Body of pancreas (tissue), 4 donors: ENCODE measurements around the gene CAB39L. TPM values are rescaled to one million over a fixed set of nuclear protein-coding genes. Genes with fewer than 3 reads are reported as not detected.

ENCODE experiments used
- ATAC-seq: fragments of 150-250 bp; one replicate; pipeline ENCODE4 v1.9.1; 2016
- DNase-seq, 4 donors: peaks; one replicate each; pipeline ENCODE4 v3.0.0-alpha.2; 2019
- H3K27ac ChIP-seq, 4 donors: fragments of 200-600 bp; sonication (generic); 1 replicate in 3 of 4; 2 replicates in 1 of 4; pipeline versions ENCODE4 v1.5.1 to v1.6.1; 2016 to 2019; ENCODE audit warnings: mild to moderate bottlenecking in 1 of 4, mixed read lengths in 1 of 4, moderate library complexity in 1 of 4
- H3K27me3 ChIP-seq, 2 donors: fragments of 200-600 bp; sonication (generic); one replicate each; pipeline ENCODE4 v1.6.0; 2016; ENCODE audit warnings: mild to moderate bottlenecking in 1 of 2
- H3K36me3 ChIP-seq, 2 donors: fragments of 200-600 bp; sonication (generic); replicated peaks in 1 of 2; 2 replicates each; pipeline ENCODE4 v1.5.1; 2016; ENCODE audit warnings: low read depth in 2 of 2; ENCODE audit not compliant: insufficient read depth in 1 of 2
- H3K4me1 ChIP-seq: fragments of 200-600 bp; sonication (generic); one replicate; pipeline ENCODE4 v1.6.0; 2016
- H3K4me3 ChIP-seq, 2 donors: fragments of 200-600 bp; sonication (generic); 1 replicate in 1 of 2; 2 replicates in 1 of 2; pipeline ENCODE4 v1.5.1; 2016 to 2019
- H3K9me3 ChIP-seq, 3 donors: fragments of 200-600 bp; sonication (generic); 1 replicate in 2 of 3; 2 replicates in 1 of 3; pipeline ENCODE4 v1.5.1; 2016
- CTCF ChIP-seq, 7 experiments: fragments of 450-650 bp in 4 of 7; fragments of 200-600 bp in 3 of 7; sonication (generic) in 3 of 7; IDR thresholded peaks; one replicate each; pipeline ENCODE4 v1.5.1; 2016 to 2019; ENCODE audit warnings: antibody characterized with exemption in 7 of 7
- POLR2A ChIP-seq, 3 donors: fragments of 450-650 bp; IDR thresholded peaks; one replicate each; pipeline ENCODE4 v1.6.1; 2016; ENCODE audit warnings: antibody characterized with exemption in 3 of 3, mild to moderate bottlenecking in 2 of 3
- WGBS, 2 donors: methylation state at CpG; one replicate each; pipeline ENCODE4 v1.1.5; 2017; 5-methylcytosine and 5-hydroxymethylcytosine counted together
- intact Hi-C: fragments of 100-400 bp; cut with DNase I; formaldehyde crosslinking; loops from one replicate; pipeline ENCODE4 v1.15.1; 2023
- total RNA-seq, 2 donors: library from RNA; depleted of rRNA; stranded (reverse); fragments of >200 nt; gene quantifications; one replicate each; pipeline ENCODE4 v1.1.0, GENCODE V29; 2016

CAB39L gene
- total RNA-seq, 2 donors from 2014 or later = 6.9 to 13.0 TPM

GRCh38 chr13:49429121-49429520, 14.7 kb downstream of the CAB39L start:
- DNase-seq (no peak), ATAC-seq (no peak)
- Histone ChIP-seq H3K4me3 (no peak overlapping the region), H3K9me3 (no peaks in the 10 kb centered on the region), H3K27ac (no peak overlapping the region), H3K36me3 (no peaks in the 10 kb centered on the region), H3K27me3 (no peaks in the 10 kb centered on the region), H3K4me1 (no peaks in the 10 kb centered on the region)
- TF ChIP-seq POLR2A (IDR thresholded peaks at IDR 0.05) = no peak
- no peak for TF ChIP-seq CTCF (IDR thresholded peaks at IDR 0.05)
- WGBS, 2 donors = 100% methylated on average over 1 of the region's 1 CpG
- intact Hi-C loops = no loop called here

- Histone ChIP-seq H3K9me3 (no peaks in the 10 kb centered on the region), H3K27ac (no peak overlapping the region), H3K4me1 (no peaks in the 10 kb centered on the region), H3K4me3 (no peak overlapping the region), H3K27me3 (no peaks in the 10 kb centered on the region), H3K36me3 (no peaks in the 10 kb centered on the region)
- no peak for TF ChIP-seq CTCF (IDR thresholded peaks at IDR 0.05)
- no peak for TF ChIP-seq POLR2A (IDR thresholded peaks at IDR 0.05)
- DNase-seq = no peak
- intact Hi-C loops = no loop called here
- ATAC-seq = no peak
- WGBS, 2 donors = 93 to 95% methylated on average over 2 of the region's 2 CpGs
Measured at GRCh38 chr13:49428041-49428763, 15.7 kb downstream of the CAB39L start.

- TF ChIP-seq POLR2A (IDR thresholded peaks at IDR 0.05) = no peak
- no peak for TF ChIP-seq CTCF (IDR thresholded peaks at IDR 0.05)
- H3K36me3 ChIP-seq = no peaks in the 10 kb centered on the region
- no peak overlapping the region for H3K4me3 ChIP-seq
- H3K27me3 ChIP-seq = no peaks in the 10 kb centered on the region
- no peaks in the 10 kb centered on the region for H3K4me1 ChIP-seq
- H3K27ac ChIP-seq = no peak overlapping the region
- DNase-seq = no peak
- 73 to 79% methylated on average over 7 of the region's 7 CpGs for WGBS, 2 donors
- intact Hi-C loops = no loop called here
- no peak for ATAC-seq
- no peaks in the 10 kb centered on the region for H3K9me3 ChIP-seq
Measured at GRCh38 chr13:49424011-49424560, 19.8 kb downstream of the CAB39L start.

- H3K4me1 ChIP-seq = no peaks in the 10 kb centered on the region
- DNase-seq (peak in 3 of 4 donors; percentile 19 to 23 (median 23)), ATAC-seq (no peak)
- H3K27ac ChIP-seq = no peak overlapping the region
- H3K27me3 ChIP-seq = no peaks in the 10 kb centered on the region
- H3K36me3 ChIP-seq = no peaks in the 10 kb centered on the region
- 67 to 68% methylated on average over 3 of the region's 3 CpGs for WGBS, 2 donors
- no peaks in the 10 kb centered on the region for H3K9me3 ChIP-seq
- intact Hi-C loops = no loop called here
- no peak overlapping the region for H3K4me3 ChIP-seq
- peak in 4 of 7 experiments; percentile 26 to 37 (median 31) for TF ChIP-seq CTCF (IDR thresholded peaks at IDR 0.05)
- no peak for TF ChIP-seq POLR2A (IDR thresholded peaks at IDR 0.05)
Measured at GRCh38 chr13:49421391-49421790, 22.5 kb downstream of the CAB39L start.

GRCh38 chr13:49419276-49419675, 24.6 kb downstream of the CAB39L start:
- DNase-seq (no peak), ATAC-seq (no peak)
- Histone ChIP-seq H3K27me3 (no peaks in the 10 kb centered on the region), H3K4me3 (no peak overlapping the region), H3K36me3 (no peaks in the 10 kb centered on the region), H3K4me1 (no peaks in the 10 kb centered on the region), H3K27ac (no peak overlapping the region), H3K9me3 (no peaks in the 10 kb centered on the region)
- intact Hi-C loops = no loop called here
- no peak for TF ChIP-seq POLR2A (IDR thresholded peaks at IDR 0.05)
- no peak for TF ChIP-seq CTCF (IDR thresholded peaks at IDR 0.05)
- 88 to 89% methylated on average over 3 of the region's 3 CpGs for WGBS, 2 donors
